Measurements from ENCODE around the gene THEMIS.

DNA sequence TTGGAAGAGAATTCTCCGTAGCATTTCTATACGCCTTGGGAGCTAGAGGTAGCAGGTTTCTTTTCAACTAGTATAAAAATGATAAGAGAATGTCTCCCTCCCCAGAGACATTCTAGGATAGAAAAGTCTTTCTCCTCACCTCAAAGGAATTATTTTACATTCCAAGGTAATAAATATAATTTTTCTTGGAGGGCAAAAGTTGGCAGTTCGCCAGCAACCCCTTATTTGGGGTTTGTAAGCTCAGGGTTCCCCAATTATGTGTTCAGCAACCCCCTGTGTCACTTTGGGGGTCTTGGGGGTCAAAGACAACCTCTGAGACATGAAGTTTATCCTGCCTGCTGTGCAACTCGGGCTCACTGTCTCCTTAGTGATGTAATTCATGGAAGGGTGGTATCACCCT is 58.3 kb downstream of the THEMIS start:
- TF ChIP-seq, protein P1, sequence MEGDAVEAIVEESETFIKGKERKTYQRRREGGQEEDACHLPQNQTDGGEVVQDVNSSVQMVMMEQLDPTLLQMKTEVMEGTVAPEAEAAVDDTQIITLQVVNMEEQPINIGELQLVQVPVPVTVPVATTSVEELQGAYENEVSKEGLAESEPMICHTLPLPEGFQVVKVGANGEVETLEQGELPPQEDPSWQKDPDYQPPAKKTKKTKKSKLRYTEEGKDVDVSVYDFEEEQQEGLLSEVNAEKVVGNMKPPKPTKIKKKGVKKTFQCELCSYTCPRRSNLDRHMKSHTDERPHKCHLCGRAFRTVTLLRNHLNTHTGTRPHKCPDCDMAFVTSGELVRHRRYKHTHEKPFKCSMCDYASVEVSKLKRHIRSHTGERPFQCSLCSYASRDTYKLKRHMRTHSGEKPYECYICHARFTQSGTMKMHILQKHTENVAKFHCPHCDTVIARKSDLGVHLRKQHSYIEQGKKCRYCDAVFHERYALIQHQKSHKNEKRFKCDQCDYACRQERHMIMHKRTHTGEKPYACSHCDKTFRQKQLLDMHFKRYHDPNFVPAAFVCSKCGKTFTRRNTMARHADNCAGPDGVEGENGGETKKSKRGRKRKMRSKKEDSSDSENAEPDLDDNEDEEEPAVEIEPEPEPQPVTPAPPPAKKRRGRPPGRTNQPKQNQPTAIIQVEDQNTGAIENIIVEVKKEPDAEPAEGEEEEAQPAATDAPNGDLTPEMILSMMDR (IDR thresholded peaks at IDR 0.05) = no peak
- TF ChIP-seq GABPB1 (CRISPR knock-in tag; IDR thresholded peaks at IDR 0.05) (no peak), NR3C1 (CRISPR knock-in tag; conservative IDR thresholded peaks at IDR 0.05; ENCODE audit: low read depth) (no peak)
